SK-N-DZ (cell line): Measurements from ENCODE around the gene CIB1.
A peak's percentile ranks its signal among the peaks of the same experiment; 100 is the strongest.

Experiments
- DNase-seq: peaks from one replicate; pipeline ENCODE4 v3.0.0-alpha.2; 2015; ENCODE audit warnings: low spot score

The CIB1 gene

GRCh38 chr15:90219421-90220141, 14.2 kb downstream of the CIB1 start:
- DNase-seq = peak; percentile 40

GRCh38 chr15:90217671-90218394, 15.9 kb downstream of the CIB1 start:
- DNase-seq = no peak

GRCh38 chr15:90214553-90215196, 19.1 kb downstream of the CIB1 start:
- DNase-seq = no peak

GRCh38 chr15:90213818-90214204, 19.9 kb downstream of the CIB1 start:
- DNase-seq = no peak

- no peak for DNase-seq
These were observed 20.5 kb downstream of the CIB1 start for GRCh38 chr15:90213122-90213817.

GRCh38 chr15:90212221-90213098, 21.3 kb downstream of the CIB1 start:
- no peak for DNase-seq

GRCh38 chr15:90211440-90212143, 22.1 kb downstream of the CIB1 start:
- DNase-seq = no peak

- DNase-seq = no peak
These were observed 22.7 kb downstream of the CIB1 start for GRCh38 chr15:90211009-90211408.

GRCh38 chr15:90210593-90210992, 23.1 kb downstream of the CIB1 start:
- no peak for DNase-seq

GRCh38 chr15:90209591-90209990, 24.1 kb downstream of the CIB1 start:
- DNase-seq = no peak

- no peak for DNase-seq
These were observed 25.4 kb downstream of the CIB1 start for GRCh38 chr15:90208356-90208755.

- no peak for DNase-seq
These were observed 26.5 kb downstream of the CIB1 start for GRCh38 chr15:90207252-90207651.

GRCh38 chr15:90205886-90206285, 27.9 kb downstream of the CIB1 start:
- DNase-seq = no peak

- DNase-seq = no peak
These were observed 28.5 kb downstream of the CIB1 start for GRCh38 chr15:90205050-90205848.

- DNase-seq = no peak
These were observed 29.8 kb downstream of the CIB1 start for GRCh38 chr15:90203922-90204321.

GRCh38 chr15:90203473-90203872, 30.3 kb downstream of the CIB1 start:
- DNase-seq = no peak

- DNase-seq = no peak
These were observed 30.8 kb downstream of the CIB1 start for GRCh38 chr15:90202929-90203328.

- DNase-seq = peak; percentile 43
These were observed 31.8 kb downstream of the CIB1 start for GRCh38 chr15:90201944-90202375.

GRCh38 chr15:90201130-90201943, 32.4 kb downstream of the CIB1 start, which contains the start of gene SEMA4B:
SEMA4B (plus strand) TSS chr15:90201330; CDS start chr15:90201579, 249 bp downstream.
- DNase-seq = peak; percentile 75
